Measurements from ENCODE around the gene NDUFV1. TPM values are rescaled to one million over a fixed set of nuclear protein-coding genes. Genes with fewer than 3 reads are reported as not detected.

NDUFV1 gene
- total and polyA plus RNA-seq, 9 of the 15 experiments (the other 6 are each of a cell fraction or from before 2014, with no cell fraction given) = 10.8 to 423 (median 209) TPM

GRCh38 chr11:67563705-67564114 lies 43.0 kb upstream of the NDUFV1 start (continued):
- TF ChIP-seq, protein P1, sequence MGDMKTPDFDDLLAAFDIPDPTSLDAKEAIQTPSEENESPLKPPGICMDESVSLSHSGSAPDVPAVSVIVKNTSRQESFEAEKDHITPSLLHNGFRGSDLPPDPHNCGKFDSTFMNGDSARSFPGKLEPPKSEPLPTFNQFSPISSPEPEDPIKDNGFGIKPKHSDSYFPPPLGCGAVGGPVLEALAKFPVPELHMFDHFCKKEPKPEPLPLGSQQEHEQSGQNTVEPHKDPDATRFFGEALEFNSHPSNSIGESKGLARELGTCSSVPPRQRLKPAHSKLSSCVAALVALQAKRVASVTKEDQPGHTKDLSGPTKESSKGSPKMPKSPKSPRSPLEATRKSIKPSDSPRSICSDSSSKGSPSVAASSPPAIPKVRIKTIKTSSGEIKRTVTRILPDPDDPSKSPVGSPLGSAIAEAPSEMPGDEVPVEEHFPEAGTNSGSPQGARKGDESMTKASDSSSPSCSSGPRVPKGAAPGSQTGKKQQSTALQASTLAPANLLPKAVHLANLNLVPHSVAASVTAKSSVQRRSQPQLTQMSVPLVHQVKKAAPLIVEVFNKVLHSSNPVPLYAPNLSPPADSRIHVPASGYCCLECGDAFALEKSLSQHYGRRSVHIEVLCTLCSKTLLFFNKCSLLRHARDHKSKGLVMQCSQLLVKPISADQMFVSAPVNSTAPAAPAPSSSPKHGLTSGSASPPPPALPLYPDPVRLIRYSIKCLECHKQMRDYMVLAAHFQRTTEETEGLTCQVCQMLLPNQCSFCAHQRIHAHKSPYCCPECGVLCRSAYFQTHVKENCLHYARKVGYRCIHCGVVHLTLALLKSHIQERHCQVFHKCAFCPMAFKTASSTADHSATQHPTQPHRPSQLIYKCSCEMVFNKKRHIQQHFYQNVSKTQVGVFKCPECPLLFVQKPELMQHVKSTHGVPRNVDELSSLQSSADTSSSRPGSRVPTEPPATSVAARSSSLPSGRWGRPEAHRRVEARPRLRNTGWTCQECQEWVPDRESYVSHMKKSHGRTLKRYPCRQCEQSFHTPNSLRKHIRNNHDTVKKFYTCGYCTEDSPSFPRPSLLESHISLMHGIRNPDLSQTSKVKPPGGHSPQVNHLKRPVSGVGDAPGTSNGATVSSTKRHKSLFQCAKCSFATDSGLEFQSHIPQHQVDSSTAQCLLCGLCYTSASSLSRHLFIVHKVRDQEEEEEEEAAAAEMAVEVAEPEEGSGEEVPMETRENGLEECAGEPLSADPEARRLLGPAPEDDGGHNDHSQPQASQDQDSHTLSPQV (IDR thresholded peaks at IDR 0.05) = peak; percentile 99
- TF ChIP-seq MGA (IDR thresholded peaks at IDR 0.05) (peak; percentile 12; the same call in 1 of the 2 replicates), PTRF (tag; IDR thresholded peaks at IDR 0.05) (peak; percentile 95), GATAD2A (IDR thresholded peaks at IDR 0.05) (0 out of 2 replicates have a peak, but pooled peaks have one; percentile 29), NFXL1 (CRISPR knock-in tag; IDR thresholded peaks at IDR 0.05) (peak; percentile 84), HSF4 (CRISPR knock-in tag; IDR thresholded peaks at IDR 0.05; ENCODE audit: borderline replicate concordance) (peak; percentile 94; the same call in 1 of the 2 replicates), ZBTB17 (CRISPR knock-in tag; IDR thresholded peaks at IDR 0.05) (peak; percentile 91), RHOXF2B (CRISPR knock-in tag; conservative IDR thresholded peaks at IDR 0.05) (peak; percentile 85; the same call in 1 of the 2 replicates), RFX1 (IDR thresholded peaks at IDR 0.05) (peak; percentile 68), ESRRA (IDR thresholded peaks at IDR 0.05; ENCODE audit: borderline replicate concordance, low read depth) (peak; percentile 72)
- TF ChIP-seq, protein P2, sequence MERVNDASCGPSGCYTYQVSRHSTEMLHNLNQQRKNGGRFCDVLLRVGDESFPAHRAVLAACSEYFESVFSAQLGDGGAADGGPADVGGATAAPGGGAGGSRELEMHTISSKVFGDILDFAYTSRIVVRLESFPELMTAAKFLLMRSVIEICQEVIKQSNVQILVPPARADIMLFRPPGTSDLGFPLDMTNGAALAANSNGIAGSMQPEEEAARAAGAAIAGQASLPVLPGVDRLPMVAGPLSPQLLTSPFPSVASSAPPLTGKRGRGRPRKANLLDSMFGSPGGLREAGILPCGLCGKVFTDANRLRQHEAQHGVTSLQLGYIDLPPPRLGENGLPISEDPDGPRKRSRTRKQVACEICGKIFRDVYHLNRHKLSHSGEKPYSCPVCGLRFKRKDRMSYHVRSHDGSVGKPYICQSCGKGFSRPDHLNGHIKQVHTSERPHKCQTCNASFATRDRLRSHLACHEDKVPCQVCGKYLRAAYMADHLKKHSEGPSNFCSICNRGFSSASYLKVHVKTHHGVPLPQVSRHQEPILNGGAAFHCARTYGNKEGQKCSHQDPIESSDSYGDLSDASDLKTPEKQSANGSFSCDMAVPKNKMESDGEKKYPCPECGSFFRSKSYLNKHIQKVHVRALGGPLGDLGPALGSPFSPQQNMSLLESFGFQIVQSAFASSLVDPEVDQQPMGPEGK (CRISPR knock-in tag; IDR thresholded peaks at IDR 0.05; ENCODE audit: borderline replicate concordance) = peak; percentile 88
